ENCODE data around the gene IQGAP3.

DNA sequence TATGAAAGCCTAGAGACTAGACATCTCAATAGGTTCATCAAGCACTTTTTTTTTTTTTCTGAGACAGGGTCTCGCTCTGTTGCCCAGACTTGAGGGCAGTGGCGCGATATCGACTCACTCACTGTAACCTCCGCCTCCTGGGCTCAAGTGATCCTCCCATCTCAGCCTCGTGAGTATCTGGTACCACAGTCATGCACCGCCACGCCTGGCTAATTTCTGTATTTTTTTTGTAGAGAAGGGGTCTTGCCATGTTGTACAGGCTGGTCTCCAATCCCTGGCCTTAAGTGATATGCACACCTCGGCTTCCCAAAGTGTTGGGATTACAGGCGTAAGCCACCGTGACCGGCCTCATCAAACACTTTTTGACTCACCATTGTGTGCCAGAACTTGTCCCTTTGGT, 29.5 kb upstream of the IQGAP3 start:
- TF ChIP-seq, protein P1, sequence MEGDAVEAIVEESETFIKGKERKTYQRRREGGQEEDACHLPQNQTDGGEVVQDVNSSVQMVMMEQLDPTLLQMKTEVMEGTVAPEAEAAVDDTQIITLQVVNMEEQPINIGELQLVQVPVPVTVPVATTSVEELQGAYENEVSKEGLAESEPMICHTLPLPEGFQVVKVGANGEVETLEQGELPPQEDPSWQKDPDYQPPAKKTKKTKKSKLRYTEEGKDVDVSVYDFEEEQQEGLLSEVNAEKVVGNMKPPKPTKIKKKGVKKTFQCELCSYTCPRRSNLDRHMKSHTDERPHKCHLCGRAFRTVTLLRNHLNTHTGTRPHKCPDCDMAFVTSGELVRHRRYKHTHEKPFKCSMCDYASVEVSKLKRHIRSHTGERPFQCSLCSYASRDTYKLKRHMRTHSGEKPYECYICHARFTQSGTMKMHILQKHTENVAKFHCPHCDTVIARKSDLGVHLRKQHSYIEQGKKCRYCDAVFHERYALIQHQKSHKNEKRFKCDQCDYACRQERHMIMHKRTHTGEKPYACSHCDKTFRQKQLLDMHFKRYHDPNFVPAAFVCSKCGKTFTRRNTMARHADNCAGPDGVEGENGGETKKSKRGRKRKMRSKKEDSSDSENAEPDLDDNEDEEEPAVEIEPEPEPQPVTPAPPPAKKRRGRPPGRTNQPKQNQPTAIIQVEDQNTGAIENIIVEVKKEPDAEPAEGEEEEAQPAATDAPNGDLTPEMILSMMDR (IDR thresholded peaks at IDR 0.05) = no peak
- TF ChIP-seq POLR2A (IDR thresholded peaks at IDR 0.05; ENCODE audit: low read length) (no peak), MAFK (IDR thresholded peaks at IDR 0.05; ENCODE audit: partially characterized antibody) (no peak), MAZ (IDR thresholded peaks at IDR 0.05; ENCODE audit: borderline replicate concordance, low read depth, low read length) (no peak), TP53 (CRISPR knock-in tag; IDR thresholded peaks at IDR 0.05) (no peak), RCOR1 (IDR thresholded peaks at IDR 0.05; ENCODE audit: low read depth, low read length) (no peak), SREBF2 (IDR thresholded peaks at IDR 0.05) (no peak), RFX5 (IDR thresholded peaks at IDR 0.05) (no peak), KDM1A (IDR thresholded peaks at IDR 0.05; ENCODE audit: low read depth) (no peak), ZNF302 (CRISPR knock-in tag; IDR thresholded peaks at IDR 0.05) (no peak), HEYL (CRISPR knock-in tag; IDR thresholded peaks at IDR 0.05) (no peak)
- TF ChIP-seq, protein P2, sequence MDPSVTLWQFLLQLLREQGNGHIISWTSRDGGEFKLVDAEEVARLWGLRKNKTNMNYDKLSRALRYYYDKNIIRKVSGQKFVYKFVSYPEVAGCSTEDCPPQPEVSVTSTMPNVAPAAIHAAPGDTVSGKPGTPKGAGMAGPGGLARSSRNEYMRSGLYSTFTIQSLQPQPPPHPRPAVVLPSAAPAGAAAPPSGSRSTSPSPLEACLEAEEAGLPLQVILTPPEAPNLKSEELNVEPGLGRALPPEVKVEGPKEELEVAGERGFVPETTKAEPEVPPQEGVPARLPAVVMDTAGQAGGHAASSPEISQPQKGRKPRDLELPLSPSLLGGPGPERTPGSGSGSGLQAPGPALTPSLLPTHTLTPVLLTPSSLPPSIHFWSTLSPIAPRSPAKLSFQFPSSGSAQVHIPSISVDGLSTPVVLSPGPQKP (IDR thresholded peaks at IDR 0.05; ENCODE audit: low read depth, low read length) = no peak
